ENCODE measurements around the gene NCBP2L.

NCBP2L gene

DNA sequence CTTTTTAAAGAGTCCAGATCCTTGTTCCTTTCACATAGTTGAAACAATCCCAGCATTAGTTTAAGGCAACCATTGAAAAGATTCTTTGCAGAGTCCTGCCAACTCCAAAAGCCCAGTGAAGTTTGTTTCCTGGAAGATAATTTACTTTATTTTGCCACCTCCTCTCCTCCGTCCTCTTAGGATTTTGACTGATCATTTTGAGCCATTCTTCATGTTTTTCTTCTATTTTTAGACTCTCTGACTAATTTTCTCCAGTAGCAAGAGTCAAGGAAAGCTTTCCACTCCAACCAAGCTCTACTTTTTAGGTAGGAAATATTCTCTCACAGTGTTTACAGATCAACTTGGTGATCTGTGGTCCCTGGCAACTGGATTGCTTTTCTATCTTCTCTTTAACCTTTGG, 10.3 kb downstream of the NCBP2L start:
- TF ChIP-seq FOXM1 (IDR thresholded peaks at IDR 0.05; ENCODE audit: borderline replicate concordance, low read depth) (no peak), TAF1 (IDR thresholded peaks at IDR 0.05; ENCODE audit: low read depth) (no peak), CREB1 (IDR thresholded peaks at IDR 0.05; ENCODE audit: low read depth) (no peak), YY1 (IDR thresholded peaks at IDR 0.05; ENCODE audit: low read depth) (no peak), EGR1 (IDR thresholded peaks at IDR 0.05) (no peak), TEAD4 (IDR thresholded peaks at IDR 0.05) (no peak), TCF12 (IDR thresholded peaks at IDR 0.05; ENCODE audit: low read depth) (no peak), NFIC (IDR thresholded peaks at IDR 0.05) (no peak), CEBPB (IDR thresholded peaks at IDR 0.05) (no peak), ZBTB7A (IDR thresholded peaks at IDR 0.05; ENCODE audit: low read depth) (no peak)
- TF ChIP-seq, protein P1, sequence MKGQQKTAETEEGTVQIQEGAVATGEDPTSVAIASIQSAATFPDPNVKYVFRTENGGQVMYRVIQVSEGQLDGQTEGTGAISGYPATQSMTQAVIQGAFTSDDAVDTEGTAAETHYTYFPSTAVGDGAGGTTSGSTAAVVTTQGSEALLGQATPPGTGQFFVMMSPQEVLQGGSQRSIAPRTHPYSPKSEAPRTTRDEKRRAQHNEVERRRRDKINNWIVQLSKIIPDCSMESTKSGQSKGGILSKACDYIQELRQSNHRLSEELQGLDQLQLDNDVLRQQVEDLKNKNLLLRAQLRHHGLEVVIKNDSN (IDR thresholded peaks at IDR 0.05): no peak

DNA sequence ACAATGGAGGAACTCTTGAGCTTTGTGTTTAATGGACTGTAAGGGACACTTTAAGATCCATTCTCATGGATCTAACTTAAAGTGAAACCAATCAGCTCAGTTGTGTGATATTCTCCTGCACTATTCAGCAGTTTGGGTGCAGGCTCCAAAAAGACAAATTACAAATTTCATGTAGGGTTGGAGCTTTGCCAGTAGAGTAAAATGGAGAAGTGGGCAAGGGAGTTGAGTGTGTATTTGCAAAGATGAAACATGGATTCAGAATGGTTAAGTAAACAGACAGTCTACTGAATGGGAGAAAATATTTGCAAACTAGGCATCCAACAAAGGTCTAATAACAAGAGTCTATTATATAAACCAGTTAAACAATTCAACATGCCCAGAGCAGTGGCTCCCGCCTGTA, 26.9 kb downstream of the NCBP2L start:
- no peak for TF ChIP-seq EP300 (IDR thresholded peaks at IDR 0.05; ENCODE audit: borderline replicate concordance)
- TF ChIP-seq, protein P2, sequence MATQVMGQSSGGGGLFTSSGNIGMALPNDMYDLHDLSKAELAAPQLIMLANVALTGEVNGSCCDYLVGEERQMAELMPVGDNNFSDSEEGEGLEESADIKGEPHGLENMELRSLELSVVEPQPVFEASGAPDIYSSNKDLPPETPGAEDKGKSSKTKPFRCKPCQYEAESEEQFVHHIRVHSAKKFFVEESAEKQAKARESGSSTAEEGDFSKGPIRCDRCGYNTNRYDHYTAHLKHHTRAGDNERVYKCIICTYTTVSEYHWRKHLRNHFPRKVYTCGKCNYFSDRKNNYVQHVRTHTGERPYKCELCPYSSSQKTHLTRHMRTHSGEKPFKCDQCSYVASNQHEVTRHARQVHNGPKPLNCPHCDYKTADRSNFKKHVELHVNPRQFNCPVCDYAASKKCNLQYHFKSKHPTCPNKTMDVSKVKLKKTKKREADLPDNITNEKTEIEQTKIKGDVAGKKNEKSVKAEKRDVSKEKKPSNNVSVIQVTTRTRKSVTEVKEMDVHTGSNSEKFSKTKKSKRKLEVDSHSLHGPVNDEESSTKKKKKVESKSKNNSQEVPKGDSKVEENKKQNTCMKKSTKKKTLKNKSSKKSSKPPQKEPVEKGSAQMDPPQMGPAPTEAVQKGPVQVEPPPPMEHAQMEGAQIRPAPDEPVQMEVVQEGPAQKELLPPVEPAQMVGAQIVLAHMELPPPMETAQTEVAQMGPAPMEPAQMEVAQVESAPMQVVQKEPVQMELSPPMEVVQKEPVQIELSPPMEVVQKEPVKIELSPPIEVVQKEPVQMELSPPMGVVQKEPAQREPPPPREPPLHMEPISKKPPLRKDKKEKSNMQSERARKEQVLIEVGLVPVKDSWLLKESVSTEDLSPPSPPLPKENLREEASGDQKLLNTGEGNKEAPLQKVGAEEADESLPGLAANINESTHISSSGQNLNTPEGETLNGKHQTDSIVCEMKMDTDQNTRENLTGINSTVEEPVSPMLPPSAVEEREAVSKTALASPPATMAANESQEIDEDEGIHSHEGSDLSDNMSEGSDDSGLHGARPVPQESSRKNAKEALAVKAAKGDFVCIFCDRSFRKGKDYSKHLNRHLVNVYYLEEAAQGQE (IDR thresholded peaks at IDR 0.05; ENCODE audit: low read depth): no peak
- no peak for TF ChIP-seq NFIC (IDR thresholded peaks at IDR 0.05)
- no peak for TF ChIP-seq RAD21 (IDR thresholded peaks at IDR 0.05; ENCODE audit: low read depth)
- TF ChIP-seq FOXM1 (IDR thresholded peaks at IDR 0.05; ENCODE audit: borderline replicate concordance, low read depth): no peak
- TF ChIP-seq TCF12 (IDR thresholded peaks at IDR 0.05; ENCODE audit: low read depth): no peak
- no peak for TF ChIP-seq TAF1 (IDR thresholded peaks at IDR 0.05; ENCODE audit: low read depth)
- no peak for TF ChIP-seq YY1 (IDR thresholded peaks at IDR 0.05; ENCODE audit: low read depth)
- TF ChIP-seq CEBPB (IDR thresholded peaks at IDR 0.05): no peak
- TF ChIP-seq TEAD4 (IDR thresholded peaks at IDR 0.05): no peak
- TF ChIP-seq ZBTB7A (IDR thresholded peaks at IDR 0.05; ENCODE audit: low read depth): no peak
- TF ChIP-seq EGR1 (IDR thresholded peaks at IDR 0.05): no peak
- TF ChIP-seq CREB1 (IDR thresholded peaks at IDR 0.05; ENCODE audit: low read depth): no peak
- TF ChIP-seq, protein P3, sequence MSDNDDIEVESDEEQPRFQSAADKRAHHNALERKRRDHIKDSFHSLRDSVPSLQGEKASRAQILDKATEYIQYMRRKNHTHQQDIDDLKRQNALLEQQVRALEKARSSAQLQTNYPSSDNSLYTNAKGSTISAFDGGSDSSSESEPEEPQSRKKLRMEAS (IDR thresholded peaks at IDR 0.05): no peak
- TF ChIP-seq, protein P1 (IDR thresholded peaks at IDR 0.05): no peak

DNA sequence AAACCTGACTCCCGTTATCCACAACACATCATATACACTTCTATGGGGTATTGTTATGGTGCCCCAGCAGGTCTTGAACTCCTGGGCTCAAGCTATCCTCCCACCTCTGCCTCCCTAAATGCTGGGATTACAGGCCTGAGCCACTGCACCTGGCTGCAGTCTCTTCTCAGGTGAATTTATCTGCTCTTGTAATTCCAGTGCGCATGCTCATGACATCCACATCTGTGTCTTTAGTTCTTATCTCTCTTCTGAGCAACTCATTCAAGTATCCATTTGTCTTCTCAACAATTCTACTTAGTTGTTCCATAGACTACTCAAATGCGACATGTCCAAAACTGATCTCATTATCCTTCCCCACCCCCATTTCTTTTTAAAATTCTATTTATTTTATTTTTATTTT, 27.6 kb downstream of the NCBP2L start:
- TF ChIP-seq EP300 (IDR thresholded peaks at IDR 0.05; ENCODE audit: borderline replicate concordance) (no peak), CREB1 (IDR thresholded peaks at IDR 0.05; ENCODE audit: low read depth) (no peak), YY1 (IDR thresholded peaks at IDR 0.05; ENCODE audit: low read depth) (no peak), TAF1 (IDR thresholded peaks at IDR 0.05; ENCODE audit: low read depth) (no peak), TCF12 (IDR thresholded peaks at IDR 0.05; ENCODE audit: low read depth) (no peak), ZBTB7A (IDR thresholded peaks at IDR 0.05; ENCODE audit: low read depth) (no peak), NFIC (IDR thresholded peaks at IDR 0.05) (no peak), EGR1 (IDR thresholded peaks at IDR 0.05) (no peak), CEBPB (IDR thresholded peaks at IDR 0.05) (no peak), TEAD4 (IDR thresholded peaks at IDR 0.05) (no peak), RAD21 (IDR thresholded peaks at IDR 0.05; ENCODE audit: low read depth) (no peak), FOXM1 (IDR thresholded peaks at IDR 0.05; ENCODE audit: borderline replicate concordance, low read depth) (no peak)
- TF ChIP-seq, protein P1 (IDR thresholded peaks at IDR 0.05): no peak
- TF ChIP-seq, protein P3 (IDR thresholded peaks at IDR 0.05): no peak
- TF ChIP-seq, protein P2 (IDR thresholded peaks at IDR 0.05; ENCODE audit: low read depth): no peak

DNA sequence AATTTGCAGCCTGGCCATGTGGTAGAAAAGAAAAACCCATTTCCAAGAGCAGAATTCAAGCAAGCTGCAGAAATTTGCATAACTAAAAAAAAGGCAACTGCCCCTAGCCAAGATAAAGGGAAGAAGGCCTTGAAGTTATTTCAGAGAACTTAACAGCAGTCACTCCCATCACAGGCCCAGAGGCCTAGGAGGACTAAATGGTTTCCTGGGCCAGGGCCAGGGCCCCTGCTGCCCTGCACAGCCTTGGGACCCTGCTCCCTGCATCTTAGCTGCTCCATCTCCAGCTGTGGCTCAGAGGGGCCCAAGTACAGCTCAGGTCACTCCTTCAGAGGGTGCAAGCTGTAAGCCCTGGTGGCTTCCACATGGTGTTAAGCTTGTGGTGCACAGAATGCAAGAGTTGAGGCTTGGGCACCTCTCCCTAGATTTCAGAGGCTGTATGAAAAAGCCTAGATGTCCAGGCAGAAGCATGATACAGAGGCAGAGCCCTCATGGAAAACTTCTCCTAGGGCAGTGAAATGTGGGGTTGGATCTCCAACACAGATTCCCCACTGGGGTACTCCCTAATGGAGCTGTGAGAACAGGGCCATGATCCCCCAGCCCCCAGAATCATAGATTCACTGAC, 41.5 kb downstream of the NCBP2L start:
- TF ChIP-seq NFIC (IDR thresholded peaks at IDR 0.05): no peak
- TF ChIP-seq, protein P3 (IDR thresholded peaks at IDR 0.05): no peak
- no peak for TF ChIP-seq CREB1 (IDR thresholded peaks at IDR 0.05; ENCODE audit: low read depth)
- TF ChIP-seq TAF1 (IDR thresholded peaks at IDR 0.05; ENCODE audit: low read depth): no peak
- TF ChIP-seq, protein P2 (IDR thresholded peaks at IDR 0.05; ENCODE audit: low read depth): no peak
- TF ChIP-seq TEAD4 (IDR thresholded peaks at IDR 0.05): no peak
- TF ChIP-seq EGR1 (IDR thresholded peaks at IDR 0.05): no peak
- no peak for TF ChIP-seq CEBPB (IDR thresholded peaks at IDR 0.05)
- no peak for TF ChIP-seq YY1 (IDR thresholded peaks at IDR 0.05; ENCODE audit: low read depth)
- TF ChIP-seq TCF12 (IDR thresholded peaks at IDR 0.05; ENCODE audit: low read depth): no peak
- no peak for TF ChIP-seq FOXM1 (IDR thresholded peaks at IDR 0.05; ENCODE audit: borderline replicate concordance, low read depth)
- TF ChIP-seq, protein P1 (IDR thresholded peaks at IDR 0.05): no peak
- no peak for TF ChIP-seq ZBTB7A (IDR thresholded peaks at IDR 0.05; ENCODE audit: low read depth)
